Measurements from ENCODE around the gene ZBTB20. TPM values are rescaled to one million over a fixed set of nuclear protein-coding genes. Genes with fewer than 3 reads are reported as not detected.

Gene ZBTB20
- polyA plus RNA-seq, 1 of the 3 experiments (the other 2 are of a cell fraction): 0.43 TPM

DNA sequence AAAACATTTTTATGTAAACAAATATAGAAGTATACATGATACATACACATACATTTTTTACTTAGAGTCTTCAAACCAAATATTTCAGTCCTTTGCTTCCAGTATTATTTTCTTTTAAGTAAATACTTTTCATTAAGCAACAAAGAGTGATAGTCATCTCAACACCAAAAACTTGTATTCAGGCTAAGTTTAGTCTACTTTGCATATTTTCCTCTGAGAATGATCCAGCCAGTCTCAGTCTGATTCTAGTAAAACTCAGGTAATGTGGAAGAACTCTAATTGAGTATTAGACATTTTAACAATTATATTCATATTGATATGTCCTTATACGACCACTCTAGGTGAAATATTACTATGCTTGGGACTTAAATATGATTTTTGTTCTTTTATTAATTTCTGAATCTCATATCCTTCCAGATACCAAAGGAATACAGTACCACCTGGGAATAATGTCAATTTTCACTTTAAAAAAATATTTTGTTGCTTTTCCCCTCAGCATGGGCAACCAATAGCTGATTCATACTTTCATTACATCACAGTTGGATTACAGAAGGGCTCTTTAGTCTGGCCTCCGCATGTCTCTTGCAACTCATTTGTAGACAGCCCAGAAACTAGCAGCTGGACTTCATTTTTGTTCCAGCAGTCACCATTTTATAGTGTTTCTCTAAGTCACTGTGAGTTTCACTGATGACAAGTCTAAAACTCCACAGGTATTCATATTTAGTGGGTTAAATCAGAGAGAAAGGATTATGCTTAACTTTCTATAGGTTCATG is 390.4 kb downstream of the ZBTB20 start:
- Histone ChIP-seq H3K9me2 (no peaks in the 10 kb centered on the region), H3F3A (replicated peaks; ENCODE audit: insufficient read depth) (no peaks in the 10 kb centered on the region), H3K9me3 (no peaks in the 10 kb centered on the region), H3K36me3 (replicated peaks in 1 of 2; ENCODE audit: control insufficient read depth in 1 of 2, insufficient read depth in 2 of 2, low read length in 1 of 2) (no peaks in the 10 kb centered on the region), H2AFZ (ENCODE audit: low read depth) (no peak overlapping the region), H3K79me2 (ENCODE audit: insufficient read depth) (no peaks in the 10 kb centered on the region), H3K27me3 (ENCODE audit: insufficient read depth) (no peaks in the 10 kb centered on the region), H3K27ac (ENCODE audit: low read depth in 2 of 2, low read length in 1 of 2) (no peak overlapping the region), H3K4me1 (ENCODE audit: control insufficient read depth in 1 of 2, insufficient read depth in 2 of 2, low read depth in 1 of 2, low read length in 1 of 2) (peaks cover 5 to 10% of the 10 kb centered on the region in 2 experiments; a peak in 2 of 4 replicates), H3K4me2 (no peak overlapping the region), H3K4me3 (ENCODE audit: low read depth in 2 of 2, low read length in 1 of 2) (no peak overlapping the region), H4K20me1 (ENCODE audit: insufficient read depth) (no peaks in the 10 kb centered on the region), H3K9ac (no peak overlapping the region)
- DNase-seq: no peak
- WGBS (ENCODE audit: low lambda C conversion rate): 90% methylated on average over 2 of the region's 2 CpGs
- ChIA-PET POLR2A (no interaction called here), CTCF (no interaction called here)
- TF ChIP-seq RFX5 (IDR thresholded peaks at IDR 0.05; ENCODE audit: low read length): no peak
- no peak for TF ChIP-seq SIN3A (IDR thresholded peaks at IDR 0.05; ENCODE audit: borderline replicate concordance, low read depth, low read length)

DNA sequence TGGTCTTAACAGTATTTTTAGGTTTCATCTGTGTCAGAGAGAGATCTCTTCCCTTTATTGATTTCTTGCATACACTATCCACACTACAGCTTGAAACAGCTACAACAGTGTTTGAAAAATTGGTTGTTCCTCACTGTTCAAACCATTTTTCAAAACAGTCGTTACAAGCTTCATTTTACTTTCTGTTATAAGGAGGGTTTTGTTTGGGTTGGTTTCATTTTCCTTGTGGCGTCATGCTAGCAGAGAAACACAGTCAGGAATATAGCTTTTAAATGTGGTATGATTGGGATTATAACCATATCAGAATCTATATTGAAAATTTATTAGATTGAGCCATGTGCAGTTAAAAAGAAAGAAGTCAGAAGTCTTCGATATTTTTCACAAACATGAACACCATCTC is 400.6 kb downstream of the ZBTB20 start:
- ChIA-PET POLR2A (no interaction called here), CTCF (interaction anchor here (0.6 kb wide), 1 partner anchor 471 kb away, joined by 3 read pairs; no protein-coding TSS in a partner anchor)
- Histone ChIP-seq H3K9ac (no peak overlapping the region), H4K20me1 (ENCODE audit: insufficient read depth) (no peaks in the 10 kb centered on the region), H3K9me3 (no peaks in the 10 kb centered on the region), H3K27ac (ENCODE audit: low read depth in 2 of 2, low read length in 1 of 2) (no peak overlapping the region), H3K4me3 (ENCODE audit: low read depth in 2 of 2, low read length in 1 of 2) (no peak overlapping the region), H3K27me3 (ENCODE audit: insufficient read depth) (no peaks in the 10 kb centered on the region), H3K4me1 (ENCODE audit: control insufficient read depth in 1 of 2, insufficient read depth in 2 of 2, low read depth in 1 of 2, low read length in 1 of 2) (no peaks in the 10 kb centered on the region), H3K79me2 (ENCODE audit: insufficient read depth) (no peaks in the 10 kb centered on the region), H3K9me2 (no peaks in the 10 kb centered on the region), H3K36me3 (replicated peaks in 1 of 2; ENCODE audit: control insufficient read depth in 1 of 2, insufficient read depth in 2 of 2, low read length in 1 of 2) (no peaks in the 10 kb centered on the region), H3F3A (replicated peaks; ENCODE audit: insufficient read depth) (no peaks in the 10 kb centered on the region), H3K4me2 (no peak overlapping the region), H2AFZ (ENCODE audit: low read depth) (no peak overlapping the region)
- no peak for DNase-seq
- TF ChIP-seq RAD21 (IDR thresholded peaks at IDR 0.05; ENCODE audit: low read length) (no peak), SIN3A (IDR thresholded peaks at IDR 0.05; ENCODE audit: borderline replicate concordance, low read depth, low read length) (no peak), MEF2A (IDR thresholded peaks at IDR 0.05; ENCODE audit: borderline replicate concordance, low read depth) (no peak), POLR2AphosphoS5 (IDR thresholded peaks at IDR 0.05; ENCODE audit: low read depth, low read length) (no peak)
- WGBS (ENCODE audit: low lambda C conversion rate): 83% methylated on average over 3 of the region's 3 CpGs

- WGBS (ENCODE audit: low lambda C conversion rate): 71% methylated on average over 5 of the region's 5 CpGs
- H3K4me2 ChIP-seq: no peak overlapping the region
- ChIA-PET POLR2A (no interaction called here), CTCF (no interaction called here)
- no peaks in the 10 kb centered on the region for H3K9me3 ChIP-seq
- H3K27ac ChIP-seq (ENCODE audit: low read depth in 2 of 2, low read length in 1 of 2): no peak overlapping the region; a peak in 1 of 4 replicates
- DNase-seq: no peak
- no peaks in the 10 kb centered on the region for H3K27me3 ChIP-seq (ENCODE audit: insufficient read depth)
- no peaks in the 10 kb centered on the region for H3K79me2 ChIP-seq (ENCODE audit: insufficient read depth)
- H3K9me2 ChIP-seq: no peaks in the 10 kb centered on the region
- TF ChIP-seq TAF1 (IDR thresholded peaks at IDR 0.05; ENCODE audit: borderline replicate concordance, low read depth, low read length) (no peak), TEAD4 (IDR thresholded peaks at IDR 0.05; ENCODE audit: borderline replicate concordance, insufficient read depth) (no peak), GABPA (IDR thresholded peaks at IDR 0.05; ENCODE audit: low read depth) (no peak), FOXM1 (IDR thresholded peaks at IDR 0.05; ENCODE audit: low read depth) (no peak), USF1 (IDR thresholded peaks at IDR 0.05; ENCODE audit: borderline replicate concordance, low read depth) (no peak), RCOR1 (IDR thresholded peaks at IDR 0.05; ENCODE audit: low read length) (no peak)
- TF ChIP-seq, protein P1, sequence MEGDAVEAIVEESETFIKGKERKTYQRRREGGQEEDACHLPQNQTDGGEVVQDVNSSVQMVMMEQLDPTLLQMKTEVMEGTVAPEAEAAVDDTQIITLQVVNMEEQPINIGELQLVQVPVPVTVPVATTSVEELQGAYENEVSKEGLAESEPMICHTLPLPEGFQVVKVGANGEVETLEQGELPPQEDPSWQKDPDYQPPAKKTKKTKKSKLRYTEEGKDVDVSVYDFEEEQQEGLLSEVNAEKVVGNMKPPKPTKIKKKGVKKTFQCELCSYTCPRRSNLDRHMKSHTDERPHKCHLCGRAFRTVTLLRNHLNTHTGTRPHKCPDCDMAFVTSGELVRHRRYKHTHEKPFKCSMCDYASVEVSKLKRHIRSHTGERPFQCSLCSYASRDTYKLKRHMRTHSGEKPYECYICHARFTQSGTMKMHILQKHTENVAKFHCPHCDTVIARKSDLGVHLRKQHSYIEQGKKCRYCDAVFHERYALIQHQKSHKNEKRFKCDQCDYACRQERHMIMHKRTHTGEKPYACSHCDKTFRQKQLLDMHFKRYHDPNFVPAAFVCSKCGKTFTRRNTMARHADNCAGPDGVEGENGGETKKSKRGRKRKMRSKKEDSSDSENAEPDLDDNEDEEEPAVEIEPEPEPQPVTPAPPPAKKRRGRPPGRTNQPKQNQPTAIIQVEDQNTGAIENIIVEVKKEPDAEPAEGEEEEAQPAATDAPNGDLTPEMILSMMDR (IDR thresholded peaks at IDR 0.05): no peak
- H3F3A ChIP-seq (replicated peaks; ENCODE audit: insufficient read depth): no peaks in the 10 kb centered on the region
- no peaks in the 10 kb centered on the region for H3K36me3 ChIP-seq (replicated peaks in 1 of 2; ENCODE audit: control insufficient read depth in 1 of 2, insufficient read depth in 2 of 2, low read length in 1 of 2)
- H4K20me1 ChIP-seq (ENCODE audit: insufficient read depth): no peaks in the 10 kb centered on the region
- no peaks in the 10 kb centered on the region for H3K4me1 ChIP-seq (ENCODE audit: control insufficient read depth in 1 of 2, insufficient read depth in 2 of 2, low read depth in 1 of 2, low read length in 1 of 2)
- no peak overlapping the region for H3K4me3 ChIP-seq (ENCODE audit: low read depth in 2 of 2, low read length in 1 of 2)
- H3K9ac ChIP-seq: no peak overlapping the region
- H2AFZ ChIP-seq (ENCODE audit: low read depth): no peak overlapping the region
These were observed 401.5 kb downstream of the ZBTB20 start for GRCh38 chr3:114745322-114746240.

Data from SK-N-SH (cell line).